K562 (cell line): ENCODE measurements around the gene HOXB6.

Experiments
- CBFB ChIP-seq: sonication (generic); formaldehyde crosslinking; IDR thresholded peaks from 2 replicates; pipeline ENCODE4 v1.4.0; 2020; ENCODE audit warnings: mild to moderate bottlenecking, missing genetic modification reagents
- ETV1 ChIP-seq: fragments of 450-650 bp; conservative IDR thresholded peaks from 2 replicates; pipeline ENCODE4 v1.6.1; 2016; ENCODE audit warnings: missing genetic modification characterization, control low read depth, low read depth, missing compliant biosample characterization
- FOXM1 ChIP-seq, 2 experiments: fragments of 450-650 bp in 1 of 2; sonication (generic) in 1 of 2; formaldehyde crosslinking in 1 of 2; IDR thresholded peaks; 2 replicates each; pipeline versions ENCODE4 v1.6.1 to v1.9.0; 2017 to 2022; ENCODE audit warnings: low read depth in 2 of 2, mild to moderate bottlenecking in 2 of 2, missing genetic modification reagents in 1 of 2, moderate library complexity in 1 of 2
- GABPA ChIP-seq: fragments of 200-800 bp; sonication (Bioruptor generic); conservative IDR thresholded peaks from 2 replicates; pipeline ENCODE4 v1.6.1; 2016; ENCODE audit warnings: low read depth, missing genetic modification characterization, missing compliant biosample characterization
- HMG20B ChIP-seq: fragments of 250-450 bp; sonication (Bioruptor Pico); IDR thresholded peaks from 2 replicates; pipeline ENCODE4 v1.5.0; 2021; ENCODE audit warnings: mild to moderate bottlenecking
- POLR2A ChIP-seq: fragments of 450-650 bp; conservative IDR thresholded peaks from 2 replicates; pipeline ENCODE4 v1.6.1; 2016
- RAD21 ChIP-seq, 2 experiments: fragments of 250-450 bp in 1 of 2; fragments of 450-650 bp in 1 of 2; sonication (Bioruptor Pico) in 1 of 2; formaldehyde crosslinking in 1 of 2; IDR thresholded peaks in 1 of 2; conservative IDR thresholded peaks in 1 of 2; 2 replicates each; pipeline versions ENCODE4 v1.4.0 to v1.8.0; 2020 to 2022; ENCODE audit warnings: mild to moderate bottlenecking in 2 of 2, moderate library complexity in 1 of 2
- RBM25 ChIP-seq: fragments of 200-400 bp; formaldehyde crosslinking; IDR thresholded peaks from 2 replicates; pipeline ENCODE4 v1.6.1; 2018; ENCODE audit warnings: low read length, low read depth, moderate library complexity; ENCODE audit not compliant: severe bottlenecking
- SMAD1 ChIP-seq: fragments of 150-350 bp; IDR thresholded peaks from 2 replicates; pipeline ENCODE4 v1.6.1; 2014; ENCODE audit warnings: low read length, low read depth; ENCODE audit not compliant: partially characterized antibody
- TEAD4 ChIP-seq, 2 experiments: sonication (generic) in 1 of 2; formaldehyde crosslinking in 1 of 2; IDR thresholded peaks; 2 replicates each; pipeline versions ENCODE4 v1.6.1 to v1.8.0; 2012 to 2022; ENCODE audit warnings: borderline replicate concordance in 1 of 2, inconsistent platforms in 1 of 2, low read length in 1 of 2, mild to moderate bottlenecking in 1 of 2, missing genetic modification reagents in 1 of 2
- ZBTB8A ChIP-seq: fragments of 450-650 bp; IDR thresholded peaks from 2 replicates; pipeline ENCODE4 v1.6.1; 2018; ENCODE audit warnings: mild to moderate bottlenecking, moderate library complexity; ENCODE audit not compliant: partially characterized antibody
- TF ChIP-seq, protein P1 (sequence below): sonication (generic); formaldehyde crosslinking; IDR thresholded peaks from 2 replicates; pipeline ENCODE4 v1.8.0; 2023; ENCODE audit warnings: missing genetic modification reagents, mild to moderate bottlenecking, borderline replicate concordance
- TF ChIP-seq, protein P2 (sequence below): sonication (generic); formaldehyde crosslinking; IDR thresholded peaks from 2 replicates; pipeline ENCODE4 v1.8.0; 2022; ENCODE audit warnings: missing genetic modification reagents, mild to moderate bottlenecking, borderline replicate concordance
- TF ChIP-seq, protein P3 (sequence below): fragments of 450-650 bp; formaldehyde crosslinking; IDR thresholded peaks from 2 replicates; pipeline ENCODE4 v1.4.0; 2022; ENCODE audit warnings: missing genetic modification characterization

DNA sequence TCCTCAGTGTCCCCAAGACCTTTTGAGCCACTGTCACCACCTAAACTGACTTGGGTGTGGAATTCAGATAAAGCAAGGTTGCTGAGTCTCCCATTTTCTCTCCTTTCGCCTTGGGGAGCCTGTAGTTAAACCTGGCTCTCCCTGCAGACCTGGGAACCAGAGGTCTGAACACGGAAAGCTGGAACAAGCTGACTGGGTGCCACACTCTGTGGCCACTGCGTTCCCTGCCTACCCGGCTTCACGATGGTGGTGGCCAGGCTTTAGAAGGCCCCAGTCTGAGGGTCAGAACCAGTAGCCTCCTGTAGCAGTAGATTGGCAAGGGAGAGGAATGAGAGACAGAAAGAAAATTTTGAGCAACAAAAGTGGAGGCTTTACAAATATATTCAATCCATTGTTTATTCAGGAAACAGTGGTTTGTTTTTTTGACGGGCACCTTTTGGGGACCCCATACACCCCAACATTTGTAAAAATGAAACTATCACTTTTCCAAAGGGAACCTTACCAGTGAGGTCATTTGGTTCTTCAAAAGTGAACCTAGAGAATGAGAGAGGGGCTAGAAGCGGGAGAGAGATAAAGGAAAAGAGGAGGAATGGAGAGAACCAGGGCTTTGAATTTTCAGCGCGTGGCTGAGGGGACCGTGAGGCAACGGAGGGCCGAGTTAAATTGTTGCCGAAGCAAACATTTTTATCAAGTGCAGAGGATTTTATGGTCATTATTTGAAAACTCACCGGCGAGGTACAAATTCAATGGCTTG lies 12.1 kb upstream of the HOXB6 start:
- TF ChIP-seq SMAD1 (no peak), TEAD4 (IDR thresholded peaks at IDR 0.05; ENCODE audit: low read length) (no peak), TEAD4 (CRISPR knock-in tag; IDR thresholded peaks at IDR 0.05; ENCODE audit: borderline replicate concordance) (no peak), FOXM1 (IDR thresholded peaks at IDR 0.05; ENCODE audit: low read depth) (no peak), FOXM1 (CRISPR knock-in tag; IDR thresholded peaks at IDR 0.05; ENCODE audit: low read depth) (no peak), HMG20B (no peak), RBM25 (no peak), ZBTB8A (no peak), POLR2A (no peak), CBFB (CRISPR knock-in tag) (no peak), RAD21 (CRISPR knock-in tag; conservative IDR thresholded peaks at IDR 0.05 in 1 of 2, IDR thresholded peaks at IDR 0.05 in 1 of 2) (no peak), GABPA (tag) (no peak), ETV1 (tag) (no peak)
- TF ChIP-seq, protein P1, sequence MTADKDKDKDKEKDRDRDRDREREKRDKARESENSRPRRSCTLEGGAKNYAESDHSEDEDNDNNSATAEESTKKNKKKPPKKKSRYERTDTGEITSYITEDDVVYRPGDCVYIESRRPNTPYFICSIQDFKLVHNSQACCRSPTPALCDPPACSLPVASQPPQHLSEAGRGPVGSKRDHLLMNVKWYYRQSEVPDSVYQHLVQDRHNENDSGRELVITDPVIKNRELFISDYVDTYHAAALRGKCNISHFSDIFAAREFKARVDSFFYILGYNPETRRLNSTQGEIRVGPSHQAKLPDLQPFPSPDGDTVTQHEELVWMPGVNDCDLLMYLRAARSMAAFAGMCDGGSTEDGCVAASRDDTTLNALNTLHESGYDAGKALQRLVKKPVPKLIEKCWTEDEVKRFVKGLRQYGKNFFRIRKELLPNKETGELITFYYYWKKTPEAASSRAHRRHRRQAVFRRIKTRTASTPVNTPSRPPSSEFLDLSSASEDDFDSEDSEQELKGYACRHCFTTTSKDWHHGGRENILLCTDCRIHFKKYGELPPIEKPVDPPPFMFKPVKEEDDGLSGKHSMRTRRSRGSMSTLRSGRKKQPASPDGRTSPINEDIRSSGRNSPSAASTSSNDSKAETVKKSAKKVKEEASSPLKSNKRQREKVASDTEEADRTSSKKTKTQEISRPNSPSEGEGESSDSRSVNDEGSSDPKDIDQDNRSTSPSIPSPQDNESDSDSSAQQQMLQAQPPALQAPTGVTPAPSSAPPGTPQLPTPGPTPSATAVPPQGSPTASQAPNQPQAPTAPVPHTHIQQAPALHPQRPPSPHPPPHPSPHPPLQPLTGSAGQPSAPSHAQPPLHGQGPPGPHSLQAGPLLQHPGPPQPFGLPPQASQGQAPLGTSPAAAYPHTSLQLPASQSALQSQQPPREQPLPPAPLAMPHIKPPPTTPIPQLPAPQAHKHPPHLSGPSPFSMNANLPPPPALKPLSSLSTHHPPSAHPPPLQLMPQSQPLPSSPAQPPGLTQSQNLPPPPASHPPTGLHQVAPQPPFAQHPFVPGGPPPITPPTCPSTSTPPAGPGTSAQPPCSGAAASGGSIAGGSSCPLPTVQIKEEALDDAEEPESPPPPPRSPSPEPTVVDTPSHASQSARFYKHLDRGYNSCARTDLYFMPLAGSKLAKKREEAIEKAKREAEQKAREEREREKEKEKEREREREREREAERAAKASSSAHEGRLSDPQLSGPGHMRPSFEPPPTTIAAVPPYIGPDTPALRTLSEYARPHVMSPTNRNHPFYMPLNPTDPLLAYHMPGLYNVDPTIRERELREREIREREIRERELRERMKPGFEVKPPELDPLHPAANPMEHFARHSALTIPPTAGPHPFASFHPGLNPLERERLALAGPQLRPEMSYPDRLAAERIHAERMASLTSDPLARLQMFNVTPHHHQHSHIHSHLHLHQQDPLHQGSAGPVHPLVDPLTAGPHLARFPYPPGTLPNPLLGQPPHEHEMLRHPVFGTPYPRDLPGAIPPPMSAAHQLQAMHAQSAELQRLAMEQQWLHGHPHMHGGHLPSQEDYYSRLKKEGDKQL (CRISPR knock-in tag) = no peak
- TF ChIP-seq, protein P2, sequence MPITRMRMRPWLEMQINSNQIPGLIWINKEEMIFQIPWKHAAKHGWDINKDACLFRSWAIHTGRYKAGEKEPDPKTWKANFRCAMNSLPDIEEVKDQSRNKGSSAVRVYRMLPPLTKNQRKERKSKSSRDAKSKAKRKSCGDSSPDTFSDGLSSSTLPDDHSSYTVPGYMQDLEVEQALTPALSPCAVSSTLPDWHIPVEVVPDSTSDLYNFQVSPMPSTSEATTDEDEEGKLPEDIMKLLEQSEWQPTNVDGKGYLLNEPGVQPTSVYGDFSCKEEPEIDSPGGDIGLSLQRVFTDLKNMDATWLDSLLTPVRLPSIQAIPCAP (CRISPR knock-in tag) = no peak
- TF ChIP-seq, protein P3, sequence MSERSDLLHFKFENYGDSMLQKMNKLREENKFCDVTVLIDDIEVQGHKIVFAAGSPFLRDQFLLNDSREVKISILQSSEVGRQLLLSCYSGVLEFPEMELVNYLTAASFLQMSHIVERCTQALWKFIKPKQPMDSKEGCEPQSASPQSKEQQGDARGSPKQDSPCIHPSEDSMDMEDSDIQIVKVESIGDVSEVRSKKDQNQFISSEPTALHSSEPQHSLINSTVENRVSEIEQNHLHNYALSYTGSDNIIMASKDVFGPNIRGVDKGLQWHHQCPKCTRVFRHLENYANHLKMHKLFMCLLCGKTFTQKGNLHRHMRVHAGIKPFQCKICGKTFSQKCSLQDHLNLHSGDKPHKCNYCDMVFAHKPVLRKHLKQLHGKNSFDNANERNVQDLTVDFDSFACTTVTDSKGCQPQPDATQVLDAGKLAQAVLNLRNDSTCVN = no peak
